Measurements from ENCODE around the gene PPP2R2B. TPM values are rescaled to one million over a fixed set of nuclear protein-coding genes. Genes with fewer than 3 reads are reported as not detected.

PPP2R2B gene
- total RNA-seq, 2 donors from 2014 or later: 9.5 to 29.8 TPM

- DNase-seq (ENCODE audit: low spot score): no peak
- no peaks in the 10 kb centered on the region for H3K9me3 ChIP-seq
- TF ChIP-seq CTCF (IDR thresholded peaks at IDR 0.05): no peak
- no peak for ATAC-seq (ENCODE audit: insufficient number of reproducible peaks, low FRiP score, low read depth)
- no peak overlapping the region for H3K4me3 ChIP-seq
- H3K27ac ChIP-seq: no peak overlapping the region
- no peaks in the 10 kb centered on the region for H3K4me1 ChIP-seq (ENCODE audit: control insufficient read depth in 1 of 2, low read depth in 2 of 2)
- no peaks in the 10 kb centered on the region for H3K27me3 ChIP-seq (replicated peaks; ENCODE audit: insufficient read depth)
- H3K36me3 ChIP-seq: no peaks in the 10 kb centered on the region
Observed at GRCh38 chr5:146553446-146553845, 325.1 kb downstream of the PPP2R2B start.

GRCh38 chr5:146549615-146550014, 328.9 kb downstream of the PPP2R2B start:
- Histone ChIP-seq H3K9me3 (no peaks in the 10 kb centered on the region), H3K27me3 (replicated peaks; ENCODE audit: insufficient read depth) (no peaks in the 10 kb centered on the region), H3K4me1 (ENCODE audit: control insufficient read depth in 1 of 2, low read depth in 2 of 2) (no peaks in the 10 kb centered on the region), H3K36me3 (no peaks in the 10 kb centered on the region), H3K27ac (no peak overlapping the region), H3K4me3 (no peak overlapping the region)
- no peak for TF ChIP-seq CTCF (IDR thresholded peaks at IDR 0.05)
- no peak for ATAC-seq (ENCODE audit: insufficient number of reproducible peaks, low FRiP score, low read depth)
- no peak for DNase-seq (ENCODE audit: low spot score)

DNA sequence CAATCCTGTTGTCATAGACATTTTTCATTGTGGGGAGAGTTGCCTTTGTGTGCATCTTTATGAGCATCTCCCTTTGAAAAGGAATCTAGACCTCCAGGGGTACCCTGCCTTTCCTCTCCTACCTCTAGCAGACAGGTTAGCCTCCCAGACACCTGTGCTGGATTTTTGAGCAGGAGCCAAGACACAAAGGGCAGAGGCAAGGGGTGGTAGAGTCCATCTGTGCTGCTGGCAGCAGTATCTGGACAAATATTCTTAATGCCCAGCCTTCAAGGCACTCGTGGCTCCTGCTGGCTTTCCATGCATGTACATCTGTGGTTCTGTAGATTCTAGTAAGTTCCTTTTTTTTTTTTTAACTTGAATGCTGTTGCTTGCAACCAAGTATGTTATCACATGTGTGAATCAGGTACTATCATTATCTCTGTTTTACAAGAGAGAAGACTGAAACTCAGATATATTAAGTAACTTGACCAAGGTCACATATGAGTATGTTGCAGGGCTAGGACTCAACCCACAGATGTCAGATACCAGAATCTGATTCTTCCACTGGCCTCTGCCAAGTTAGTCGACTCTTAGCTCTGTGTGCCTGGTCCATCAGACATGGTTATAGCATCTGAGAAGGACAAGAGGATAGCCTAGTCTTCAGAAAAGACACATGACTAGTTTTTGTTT, 329.6 kb downstream of the PPP2R2B start:
- H3K27me3 ChIP-seq (replicated peaks; ENCODE audit: insufficient read depth): no peaks in the 10 kb centered on the region
- no peaks in the 10 kb centered on the region for H3K4me1 ChIP-seq (ENCODE audit: control insufficient read depth in 1 of 2, low read depth in 2 of 2)
- H3K27ac ChIP-seq: no peak overlapping the region
- DNase-seq (ENCODE audit: low spot score) (no peak), ATAC-seq (ENCODE audit: insufficient number of reproducible peaks, low FRiP score, low read depth) (no peak)
- H3K4me3 ChIP-seq: no peak overlapping the region
- no peaks in the 10 kb centered on the region for H3K9me3 ChIP-seq
- no peak for TF ChIP-seq CTCF (IDR thresholded peaks at IDR 0.05)
- H3K36me3 ChIP-seq: no peaks in the 10 kb centered on the region

DNA sequence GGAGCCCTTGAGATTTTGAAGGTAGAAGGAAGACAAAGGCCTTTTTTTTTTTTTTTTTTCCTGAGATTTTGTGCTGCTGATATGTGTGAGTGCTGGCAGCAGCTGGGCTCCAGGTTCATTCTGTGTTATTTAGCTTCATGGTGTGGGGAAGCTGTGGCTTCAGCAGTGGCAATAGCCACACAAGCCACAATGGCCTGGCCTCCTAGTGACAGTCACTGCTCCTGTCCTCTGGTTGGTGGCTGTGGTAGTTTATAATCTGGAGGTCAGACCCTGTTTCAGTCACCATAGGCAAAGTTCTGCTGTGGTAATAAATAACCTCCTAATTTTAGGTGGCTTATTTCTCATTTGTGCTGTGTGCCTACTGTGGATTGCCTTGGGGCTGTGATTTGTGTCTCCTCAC, 334.3 kb downstream of the PPP2R2B start:
- H3K4me3 ChIP-seq: no peak overlapping the region
- no peaks in the 10 kb centered on the region for H3K4me1 ChIP-seq (ENCODE audit: control insufficient read depth in 1 of 2, low read depth in 2 of 2)
- ATAC-seq (ENCODE audit: insufficient number of reproducible peaks, low FRiP score, low read depth): no peak
- H3K9me3 ChIP-seq: no peaks in the 10 kb centered on the region
- H3K36me3 ChIP-seq: no peaks in the 10 kb centered on the region
- no peaks in the 10 kb centered on the region for H3K27me3 ChIP-seq (replicated peaks; ENCODE audit: insufficient read depth)
- no peak for DNase-seq (ENCODE audit: low spot score)
- no peak for TF ChIP-seq CTCF (IDR thresholded peaks at IDR 0.05)
- no peak overlapping the region for H3K27ac ChIP-seq

GRCh38 chr5:146541958-146542849, 336.4 kb downstream of the PPP2R2B start:
- ATAC-seq (ENCODE audit: insufficient number of reproducible peaks, low FRiP score, low read depth): peak; percentile 82
- H3K4me1 ChIP-seq (ENCODE audit: control insufficient read depth in 1 of 2, low read depth in 2 of 2): no peaks in the 10 kb centered on the region
- TF ChIP-seq CTCF (IDR thresholded peaks at IDR 0.05): peak; percentile 91

More at GRCh38 chr5:146541958-146542849, 336.4 kb downstream of the PPP2R2B start:
- H3K4me3 ChIP-seq: no peak overlapping the region
- no peak overlapping the region for H3K27ac ChIP-seq
- no peaks in the 10 kb centered on the region for H3K9me3 ChIP-seq
- H3K36me3 ChIP-seq: no peaks in the 10 kb centered on the region
- DNase-seq (ENCODE audit: low spot score): peak; percentile 16
- no peaks in the 10 kb centered on the region for H3K27me3 ChIP-seq (replicated peaks; ENCODE audit: insufficient read depth)

Measured in thoracic aorta (tissue), 2 donors.